H1 (cell line): Measurements from ENCODE around the gene KNCN. TPM values are rescaled to one million over a fixed set of nuclear protein-coding genes. Genes with fewer than 3 reads are reported as not detected.

Experiments used
- CTCF ChIA-PET: fragments of 300-600 bp; sonication (Branson Sonifier 250); formaldehyde crosslinking; loops from one replicate; lab custom pipeline; 2021; ENCODE audit not compliant: partially characterized antibody; lab: Charles Lee
- POLR2A ChIA-PET: fragments of 300-600 bp; sonication (Branson Sonifier 250); formaldehyde crosslinking; loops from one replicate; lab custom pipeline; 2021; ENCODE audit warnings: inconsistent platforms; ENCODE audit not compliant: partially characterized antibody; lab: Charles Lee
- DNase-seq, 2 experiments: peaks; one replicate each; pipeline versions ENCODE4 v3.0.0 to v3.0.0-alpha.2; 2010 to 2022; ENCODE audit warnings: low spot score in 2 of 2, low read depth in 1 of 2, mixed read lengths in 1 of 2
- FAIRE-seq: peaks from 2 replicates; lab custom pipeline; 2011; peaks lifted over from hg19 to GRCh38; lab: Jason Lieb, UNC
- H2AFZ ChIP-seq: 2 replicates; pipeline ENCODE4 v1.8.1; 2012; ENCODE audit warnings: low read length, inconsistent platforms
- H2AK5ac ChIP-seq: 2 replicates; pipeline ENCODE4 v1.6.1; 2013; ENCODE audit warnings: low read depth, low read length
- H2BK120ac ChIP-seq: replicated peaks from 2 replicates; pipeline ENCODE3; 2013; ENCODE audit warnings: low read depth, low read length, inconsistent platforms
- H2BK12ac ChIP-seq: 2 replicates; pipeline ENCODE4 v1.6.1; 2013; ENCODE audit warnings: low read depth, low read length
- H2BK15ac ChIP-seq: 2 replicates; pipeline ENCODE4 v1.6.1; 2013; ENCODE audit warnings: low read length
- H2BK20ac ChIP-seq: 2 replicates; pipeline ENCODE4 v1.6.1; 2013; ENCODE audit warnings: low read length
- H2BK5ac ChIP-seq: 2 replicates; pipeline ENCODE4 v1.6.1; 2013; ENCODE audit warnings: low read depth, low read length
- H3K14ac ChIP-seq: 2 replicates; pipeline ENCODE4 v1.6.1; 2013; ENCODE audit warnings: inconsistent platforms; ENCODE audit not compliant: insufficient read length
- H3K18ac ChIP-seq: 2 replicates; pipeline ENCODE4 v1.6.1; 2013; ENCODE audit warnings: low read length; ENCODE audit errors: extremely low read depth
- H3K23ac ChIP-seq: 2 replicates; pipeline ENCODE4 v1.6.1; 2013; ENCODE audit warnings: inconsistent platforms; ENCODE audit not compliant: insufficient read length
- H3K23me2 ChIP-seq: 2 replicates; pipeline ENCODE4 v1.6.1; 2013; ENCODE audit warnings: low read depth, low read length
- H3K27ac ChIP-seq: 2 replicates; pipeline ENCODE4 v1.6.1; 2011; ENCODE audit warnings: low read depth, low read length, inconsistent platforms
- H3K27me3 ChIP-seq, 4 experiments: replicated peaks in 1 of 4; 1 replicate in 1 of 4; 2 replicates in 3 of 4; pipeline versions ENCODE4 v1.6.1 to v1.8.1; 2011 to 2013; ENCODE audit warnings: low read length in 3 of 4, mild to moderate bottlenecking in 3 of 4, inconsistent platforms in 2 of 4, mixed read lengths in 2 of 4, moderate library complexity in 1 of 4; ENCODE audit not compliant: control insufficient read depth in 3 of 4, insufficient read depth in 3 of 4; ENCODE audit errors: extremely low read depth in 1 of 4
- H3K36me3 ChIP-seq, 4 experiments: 2 replicates each; pipeline versions ENCODE4 v1.6.1 to v1.8.1; 2011 to 2013; ENCODE audit warnings: mild to moderate bottlenecking in 4 of 4, low read length in 3 of 4, moderate library complexity in 2 of 4, control low read depth in 1 of 4, inconsistent platforms in 1 of 4; ENCODE audit not compliant: insufficient read depth in 4 of 4, control insufficient read depth in 2 of 4
- H3K4ac ChIP-seq: replicated peaks from 2 replicates; pipeline ENCODE3; 2013; ENCODE audit warnings: low read length, low read depth, mixed read lengths, inconsistent platforms; ENCODE audit not compliant: insufficient read length
- H3K4me1 ChIP-seq, 4 experiments: replicated peaks in 1 of 4; 1 replicate in 1 of 4; 2 replicates in 3 of 4; pipeline versions ENCODE4 v1.6.1 to v1.8.1; 2011 to 2013; ENCODE audit warnings: low read length in 3 of 4, inconsistent platforms in 2 of 4, mixed read lengths in 1 of 4; ENCODE audit not compliant: insufficient read depth in 4 of 4, control insufficient read depth in 3 of 4
- H3K4me2 ChIP-seq, 2 experiments: 2 replicates each; pipeline versions ENCODE4 v1.6.1 to v1.8.1; 2011 to 2013; ENCODE audit warnings: low read depth in 2 of 2, low read length in 2 of 2, control low read depth in 1 of 2, inconsistent platforms in 1 of 2, mild to moderate bottlenecking in 1 of 2; ENCODE audit not compliant: insufficient read depth in 1 of 2
- H3K4me3 ChIP-seq, 4 experiments: fragments of 200-600, 300-600 bp in 1 of 4; sonication (generic), shearing (Covaris generic), sonication (Bioruptor Twin) in 1 of 4; 2 replicates each; pipeline versions ENCODE4 v1.5.1 to v1.8.1; 2011 to 2016; ENCODE audit warnings: low read length in 4 of 4, low read depth in 3 of 4, control low read depth in 2 of 4, inconsistent platforms in 2 of 4, mild to moderate bottlenecking in 2 of 4, mixed read lengths in 1 of 4, moderate library complexity in 1 of 4; ENCODE audit not compliant: insufficient read depth in 2 of 4; ENCODE audit errors: extremely low read depth in 1 of 4
- H3K56ac ChIP-seq: replicated peaks from 2 replicates; pipeline ENCODE3; 2013; ENCODE audit warnings: low read depth, mild to moderate bottlenecking, mixed read lengths, low read length, inconsistent platforms; ENCODE audit not compliant: insufficient read length
- H3K79me1 ChIP-seq: 2 replicates; pipeline ENCODE4 v1.6.1; 2013; ENCODE audit warnings: low read depth, low read length, control low read depth
- H3K79me2 ChIP-seq, 2 experiments: 2 replicates each; pipeline versions ENCODE4 v1.6.1 to v1.8.1; 2012 to 2013; ENCODE audit warnings: low read length in 2 of 2, mild to moderate bottlenecking in 2 of 2, inconsistent platforms in 1 of 2; ENCODE audit not compliant: insufficient read depth in 2 of 2, control insufficient read depth in 1 of 2
- H3K9ac ChIP-seq, 4 experiments: replicated peaks in 1 of 4; 1 replicate in 1 of 4; 2 replicates in 3 of 4; pipeline versions ENCODE4 v1.6.1 to v1.8.1; 2011 to 2013; ENCODE audit warnings: low read depth in 3 of 4, low read length in 3 of 4, control low read depth in 2 of 4, mild to moderate bottlenecking in 2 of 4, moderate library complexity in 2 of 4, inconsistent platforms in 1 of 4; ENCODE audit errors: extremely low read depth in 1 of 4
- H3K9me3 ChIP-seq, 2 experiments: 2 replicates each; pipeline versions ENCODE4 v1.6.1 to v1.8.1; 2012 to 2013; ENCODE audit warnings: mild to moderate bottlenecking in 2 of 2, moderate library complexity in 2 of 2, control low read depth in 1 of 2, inconsistent platforms in 1 of 2, low read depth in 1 of 2, low read length in 1 of 2, mixed read lengths in 1 of 2; ENCODE audit not compliant: insufficient read depth in 2 of 2
- H4K20me1 ChIP-seq, 2 experiments: replicated peaks in 1 of 2; 2 replicates each; pipeline versions ENCODE3 to v1.8.1; 2011 to 2013; ENCODE audit warnings: inconsistent platforms in 2 of 2, low read length in 2 of 2, mild to moderate bottlenecking in 1 of 2; ENCODE audit not compliant: insufficient read depth in 2 of 2, control insufficient read depth in 1 of 2
- H4K5ac ChIP-seq: 2 replicates; pipeline ENCODE4 v1.6.1; 2013; ENCODE audit warnings: low read length, low read depth, mixed read lengths, inconsistent platforms; ENCODE audit not compliant: insufficient read length
- H4K8ac ChIP-seq: 2 replicates; pipeline ENCODE4 v1.8.0; 2013; ENCODE audit warnings: mild to moderate bottlenecking, moderate library complexity, low read length, inconsistent platforms; ENCODE audit not compliant: insufficient read depth; ENCODE audit errors: extremely low read depth
- H4K91ac ChIP-seq: replicated peaks from 2 replicates; pipeline ENCODE3; 2013; ENCODE audit warnings: low read length, mixed read lengths, inconsistent platforms; ENCODE audit not compliant: insufficient read length
- CEBPB ChIP-seq: IDR thresholded peaks from 2 replicates; pipeline ENCODE4 v1.6.1; 2012; ENCODE audit warnings: low read depth, low read length
- JUN ChIP-seq: IDR thresholded peaks from 2 replicates; pipeline ENCODE4 v1.6.1; 2011; ENCODE audit warnings: low read depth, mild to moderate bottlenecking, improper control_type of control experiment, low read length
- RXRA ChIP-seq: IDR thresholded peaks from 2 replicates; pipeline ENCODE4 v1.6.1; 2011; ENCODE audit warnings: low read depth, mild to moderate bottlenecking, low read length, moderate library complexity; ENCODE audit not compliant: insufficient read depth
- WGBS, 2 experiments: shearing (Covaris generic) in 1 of 2; methylation state at CpG; one replicate each; pipeline versions ENCODE4 v1.1.6 to v1.1.7; 2013 to 2015; ENCODE audit warnings: low lambda C conversion rate in 2 of 2, mixed read lengths in 2 of 2, inconsistent platforms in 1 of 2, low coverage in 1 of 2, missing lambda C conversion rate in 1 of 2; ENCODE audit not compliant: insufficient replicate concordance in 2 of 2, insufficient coverage in 1 of 2, insufficient read length in 1 of 2; ENCODE audit errors: extremely low coverage in 1 of 2, missing lambda C conversion rate in 1 of 2; 5-methylcytosine and 5-hydroxymethylcytosine counted together
- polyA plus RNA-seq, 7 experiments: library from polyadenylated mRNA; depleted of rRNA in 3 of 7; stranded (reverse) in 5 of 7; unstranded in 2 of 7; fragments of >200 nt in 5 of 7; fragments of 200-250 nt in 2 of 7; gene quantifications; 1 replicate in 5 of 7; 2 replicates in 1 of 7; 4 replicates in 1 of 7; pipeline versions ENCODE4 v1.2.1 to v1.2.3, GENCODE V29; 2011 to 2013; ENCODE audit warnings: missing spikeins in 2 of 7, mixed read lengths in 2 of 7
- total RNA-seq: library from RNA; stranded (reverse); fragmentation: NEBNext Ultra II Directional; extraction: Animal tissue kit (Norgen Biotek cat#: 25700); gene quantifications from 2 replicates; pipeline ENCODE4 v1.2.1, GENCODE V29; 2021

KNCN gene
- total and polyA plus RNA-seq, 2 of the 8 experiments (the other 6 are each of a cell fraction or from before 2014, with no cell fraction given): not detected

- Histone ChIP-seq H3K9me3 (no peaks in the 10 kb centered on the region), H3K18ac (no peak overlapping the region), H2AK5ac (no peak overlapping the region), H3K14ac (no peak overlapping the region), H3K4me1 (peaks cover 0 to 14% (median 10%) of the 10 kb centered on the region in 4 experiments; a peak in 6 of 7 replicates), H3K23me2 (no peaks in the 10 kb centered on the region), H2BK120ac (no peak overlapping the region), H4K91ac (no peak overlapping the region), H3K9ac (no peak overlapping the region), H2BK15ac (no peak overlapping the region), H4K8ac (no peak overlapping the region), H3K27me3 (peaks cover 0 to 4% (median 1%) of the 10 kb centered on the region in 4 experiments; a peak in 3 of 7 replicates), H3K4ac (no peak overlapping the region), H2BK20ac (no peak overlapping the region), H3K27ac (no peak overlapping the region), H4K5ac (no peak overlapping the region), H2BK5ac (no peak overlapping the region), H2BK12ac (no peak overlapping the region), H3K36me3 (no peaks in the 10 kb centered on the region), H3K4me2 (no peak overlapping the region), H3K23ac (no peak overlapping the region), H2AFZ (no peak overlapping the region), H3K79me2 (no peaks in the 10 kb centered on the region), H3K79me1 (no peaks in the 10 kb centered on the region; the same call in 1 of the 2 replicates), H3K4me3 (no peak overlapping the region), H3K56ac (no peak overlapping the region), H4K20me1 (no peaks in the 10 kb centered on the region)
- FAIRE-seq (no peak), DNase-seq (no peak)
- CTCF ChIA-PET: interaction anchor here (0.7 to 17.7 kb wide), 5 partner anchors 10 to 1535 kb away, joined by 3 to 322 read pairs (median 3); a partner anchor contains a TSS
- WGBS, 2 experiments: 88% methylated on average over 3 of the region's 3 CpGs; no CpG with 5 or more reads in 1 of the 2 experiments
- POLR2A ChIA-PET: interaction anchor here (1.1 kb wide), 1 partner anchor 64 kb away, joined by 3 read pairs; no protein-coding TSS in a partner anchor
- TF ChIP-seq RXRA: no peak
- TF ChIP-seq CEBPB: no peak
- TF ChIP-seq JUN: no peak
These were observed 2.1 kb upstream of the KNCN start for GRCh38 chr1:46553506-46553905.
